DOHH2 (cell line): ENCODE results near the gene LGI2.

ENCODE experiments used
- CTCF ChIP-seq: fragments of 200-600 bp; sonication (generic); IDR thresholded peaks from one replicate; pipeline ENCODE4 v1.5.1; 2014; ENCODE audit warnings: antibody characterized with exemption, mild to moderate bottlenecking, low read depth, low read length; ENCODE audit not compliant: poor library complexity, severe bottlenecking
- EZH2phosphoT487 ChIP-seq: fragments of 200-600 bp; sonication (generic); IDR thresholded peaks from 2 replicates; pipeline ENCODE4 v1.6.1; 2017; ENCODE audit warnings: borderline replicate concordance, mild to moderate bottlenecking, antibody characterized with exemption, low read length, moderate library complexity, mixed read lengths

GRCh38 chr4:25060241-25060962 lies 29.7 kb upstream of the LGI2 start:
- no peak for TF ChIP-seq CTCF
- no peak for TF ChIP-seq EZH2phosphoT487
